ENCODE results near the gene HNRNPD. TPM values are rescaled to one million over a fixed set of nuclear protein-coding genes. Genes with fewer than 3 reads are reported as not detected.
"Not testable (repeated sequence)": the region's sequence is repeated elsewhere in the genome, so short reads cannot be mapped to it uniquely, and the experiment has no call there.

The HNRNPD gene
- 422 TPM for polyA plus RNA-seq (2013, experiment 1 of 2; ENCODE audit: insufficient read length)
- 383 TPM for polyA plus RNA-seq (2013, experiment 2 of 2; ENCODE audit: insufficient read length)

GRCh38 chr4:82373816-82374625 lies at the start of gene HNRNPD:
TSS of gene HNRNPD (minus strand) at chr4:82373991. CDS start at chr4:82373678, 313 bp downstream.
- DNase-seq = peak; percentile 100

- no peak for DNase-seq
Measured at GRCh38 chr4:82422616-82423015, 48.8 kb upstream of the HNRNPD start.

GRCh38 chr4:82421796-82422560 lies 48.2 kb upstream of the HNRNPD start:
- no peak for DNase-seq

GRCh38 chr4:82419451-82419850 lies 45.7 kb upstream of the HNRNPD start:
- no peak for DNase-seq

- no peak for DNase-seq
Measured at GRCh38 chr4:82415922-82416365, 42.2 kb upstream of the HNRNPD start.

- DNase-seq = not testable (repeated sequence)
Measured at GRCh38 chr4:82415061-82415460, 41.3 kb upstream of the HNRNPD start.

GRCh38 chr4:82403725-82404124 lies 29.9 kb upstream of the HNRNPD start:
- DNase-seq = no peak

- DNase-seq = no peak
Measured at GRCh38 chr4:82402196-82402775, 28.5 kb upstream of the HNRNPD start.

GRCh38 chr4:82401600-82401999 lies 27.8 kb upstream of the HNRNPD start:
- no peak for DNase-seq

- DNase-seq = no peak
Measured at GRCh38 chr4:82398263-82398662, 24.5 kb upstream of the HNRNPD start.

GRCh38 chr4:82397527-82397926 lies 23.7 kb upstream of the HNRNPD start:
- DNase-seq = no peak

GRCh38 chr4:82394896-82395295 lies 21.1 kb upstream of the HNRNPD start:
- no peak for DNase-seq

GRCh38 chr4:82390061-82390460 lies 16.3 kb upstream of the HNRNPD start:
- not testable (repeated sequence) for DNase-seq

GRCh38 chr4:82388405-82388804 lies 14.6 kb upstream of the HNRNPD start:
- no peak for DNase-seq

GRCh38 chr4:82386312-82386711 lies 12.5 kb upstream of the HNRNPD start:
- not testable (repeated sequence) for DNase-seq

- no peak for DNase-seq
Measured at GRCh38 chr4:82382751-82383150, 9.0 kb upstream of the HNRNPD start.

- DNase-seq = no peak
Measured at GRCh38 chr4:82381661-82382296, 8.0 kb upstream of the HNRNPD start.

GRCh38 chr4:82381235-82381634 lies 7.4 kb upstream of the HNRNPD start:
- DNase-seq = no peak

GRCh38 chr4:82380831-82381230 lies 7.0 kb upstream of the HNRNPD start:
- DNase-seq = no peak

- no peak for DNase-seq
Measured at GRCh38 chr4:82380344-82380743, 6.6 kb upstream of the HNRNPD start.

GRCh38 chr4:82376109-82376508 lies 2.3 kb upstream of the HNRNPD start:
- DNase-seq = no peak

- DNase-seq = no peak
Measured at GRCh38 chr4:82373486-82373815, 340 bp downstream of the HNRNPD start.

Data from fibroblast of skin of abdomen (primary cell).